Measurements from ENCODE around the gene SYNPR.

SYNPR gene

DNA sequence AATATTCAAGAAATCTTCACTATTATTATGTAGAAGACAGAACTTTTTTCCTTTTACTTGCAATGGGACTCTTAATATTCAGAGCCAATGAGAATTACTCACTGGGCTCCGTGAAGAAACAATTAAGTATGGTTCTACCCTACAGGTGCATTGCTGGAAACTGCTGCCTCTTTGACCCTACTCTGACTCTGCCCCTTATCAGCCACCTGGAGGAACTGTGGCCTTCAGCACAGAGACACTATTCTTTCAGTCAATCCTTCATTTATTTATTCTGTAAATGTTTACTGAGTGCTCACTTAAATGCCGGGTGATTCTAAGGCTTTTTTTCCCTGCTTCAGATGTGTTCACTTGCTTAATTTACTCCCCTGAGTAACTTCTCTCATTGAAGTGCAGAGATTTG is 163.2 kb downstream of the SYNPR start:
- H3K36me3 ChIP-seq (ENCODE audit: control insufficient read depth, insufficient read depth, low read length), result no peaks in the 10 kb centered on the region
- peaks cover 47% of the 10 kb centered on the region for H3K4me1 ChIP-seq (ENCODE audit: control insufficient read depth, insufficient read depth, low read length)
- no peak overlapping the region for H3K4me3 ChIP-seq (ENCODE audit: low read depth, low read length)
- H3K9me3 ChIP-seq (ENCODE audit: control insufficient read depth, insufficient read depth, low read length), result no peaks in the 10 kb centered on the region
- H3K9ac ChIP-seq (ENCODE audit: low read depth, low read length), result no peak overlapping the region
- H3K27me3 ChIP-seq (ENCODE audit: control insufficient read depth, insufficient read depth, low read length), result no peaks in the 10 kb centered on the region

DNA sequence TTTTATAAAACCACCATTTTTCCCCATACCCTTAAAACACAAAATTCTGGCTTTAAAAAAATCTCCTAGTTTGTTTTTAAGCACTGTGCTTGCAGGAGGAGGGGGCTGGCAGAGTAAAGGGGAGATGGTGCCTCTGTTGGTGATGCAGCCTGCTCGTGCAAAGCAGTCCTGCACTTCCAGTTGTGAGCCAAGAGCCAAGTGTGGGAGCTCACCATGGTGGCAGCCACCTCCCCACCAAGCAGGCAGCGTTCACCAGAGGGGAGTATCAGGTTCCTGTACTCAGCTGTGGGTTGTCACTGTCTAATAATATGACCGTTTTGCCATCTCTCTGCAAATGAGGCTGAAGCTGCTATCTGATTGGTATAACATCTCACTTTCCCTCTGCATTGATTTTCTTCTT is 164.8 kb downstream of the SYNPR start:
- Histone ChIP-seq H3K36me3 (ENCODE audit: control insufficient read depth, insufficient read depth, low read length) (no peaks in the 10 kb centered on the region), H3K27me3 (ENCODE audit: control insufficient read depth, insufficient read depth, low read length) (no peaks in the 10 kb centered on the region), H3K4me3 (ENCODE audit: low read depth, low read length) (no peak overlapping the region), H3K9ac (ENCODE audit: low read depth, low read length) (no peak overlapping the region), H3K9me3 (ENCODE audit: control insufficient read depth, insufficient read depth, low read length) (no peaks in the 10 kb centered on the region), H3K4me1 (ENCODE audit: control insufficient read depth, insufficient read depth, low read length) (peaks cover 47% of the 10 kb centered on the region)

DNA sequence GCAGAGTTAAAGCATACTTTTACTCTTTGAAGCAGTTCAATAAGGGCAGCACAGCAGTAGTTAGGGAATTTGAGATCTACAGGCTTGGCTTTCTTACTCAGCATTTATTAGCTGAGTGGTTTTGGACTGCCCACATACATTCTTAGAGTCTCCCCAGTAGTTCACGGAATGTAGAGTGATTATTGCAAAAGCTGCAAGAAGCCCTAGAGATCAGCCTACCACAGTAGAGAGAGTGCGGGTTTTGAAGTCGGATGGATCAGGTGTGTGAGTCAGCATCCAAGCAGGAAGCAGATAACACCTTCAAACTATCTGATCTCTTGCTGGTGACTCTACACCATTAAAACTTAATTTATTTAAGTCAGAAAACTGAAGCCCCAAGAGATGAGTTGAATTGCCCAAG is 171.9 kb downstream of the SYNPR start:
- no peak overlapping the region for H3K4me3 ChIP-seq (ENCODE audit: low read depth, low read length)
- no peaks in the 10 kb centered on the region for H3K9me3 ChIP-seq (ENCODE audit: control insufficient read depth, insufficient read depth, low read length)
- no peaks in the 10 kb centered on the region for H3K36me3 ChIP-seq (ENCODE audit: control insufficient read depth, insufficient read depth, low read length)
- H3K4me1 ChIP-seq (ENCODE audit: control insufficient read depth, insufficient read depth, low read length), result peaks cover 18% of the 10 kb centered on the region
- H3K9ac ChIP-seq (ENCODE audit: low read depth, low read length), result no peak overlapping the region
- H3K27me3 ChIP-seq (ENCODE audit: control insufficient read depth, insufficient read depth, low read length), result no peaks in the 10 kb centered on the region

GRCh38 chr3:63450634-63451363 is 172.7 kb downstream of the SYNPR start:
- H3K4me1 ChIP-seq (ENCODE audit: control insufficient read depth, insufficient read depth, low read length), result peaks cover 11% of the 10 kb centered on the region
- H3K9ac ChIP-seq (ENCODE audit: low read depth, low read length), result no peak overlapping the region
- H3K36me3 ChIP-seq (ENCODE audit: control insufficient read depth, insufficient read depth, low read length), result no peaks in the 10 kb centered on the region
- H3K4me3 ChIP-seq (ENCODE audit: low read depth, low read length), result no peak overlapping the region
- no peaks in the 10 kb centered on the region for H3K27me3 ChIP-seq (ENCODE audit: control insufficient read depth, insufficient read depth, low read length)
- no peaks in the 10 kb centered on the region for H3K9me3 ChIP-seq (ENCODE audit: control insufficient read depth, insufficient read depth, low read length)

- H3K36me3 ChIP-seq (ENCODE audit: control insufficient read depth, insufficient read depth, low read length), result no peaks in the 10 kb centered on the region
- no peak overlapping the region for H3K4me3 ChIP-seq (ENCODE audit: low read depth, low read length)
- H3K4me1 ChIP-seq (ENCODE audit: control insufficient read depth, insufficient read depth, low read length), result peaks cover 8% of the 10 kb centered on the region
- H3K9ac ChIP-seq (ENCODE audit: low read depth, low read length), result no peak overlapping the region
- H3K27me3 ChIP-seq (ENCODE audit: control insufficient read depth, insufficient read depth, low read length), result no peaks in the 10 kb centered on the region
- H3K9me3 ChIP-seq (ENCODE audit: control insufficient read depth, insufficient read depth, low read length), result no peaks in the 10 kb centered on the region
These were observed 178.8 kb downstream of the SYNPR start for GRCh38 chr3:63456901-63457300.

DNA sequence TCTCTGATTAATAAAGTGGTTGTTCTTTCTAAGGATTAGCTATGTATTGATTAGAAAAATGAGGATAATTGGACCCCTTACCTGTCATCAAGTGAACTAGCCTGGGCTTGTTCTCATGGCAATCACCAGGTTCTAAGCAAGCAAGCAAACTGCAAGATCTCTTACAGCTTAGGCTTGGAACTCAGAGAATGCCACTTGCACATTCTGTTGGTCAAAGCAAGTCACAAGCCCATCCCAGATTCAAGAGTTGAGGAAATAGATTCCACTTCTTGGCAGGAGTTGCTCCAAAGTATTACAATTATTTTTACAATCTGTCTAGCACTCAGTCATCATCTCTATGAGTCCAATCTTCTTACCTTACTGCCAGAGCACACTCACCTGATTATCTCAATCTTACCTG is 180.3 kb downstream of the SYNPR start:
- H3K27me3 ChIP-seq (ENCODE audit: control insufficient read depth, insufficient read depth, low read length), result no peaks in the 10 kb centered on the region
- H3K4me1 ChIP-seq (ENCODE audit: control insufficient read depth, insufficient read depth, low read length), result peaks cover 3% of the 10 kb centered on the region
- H3K9me3 ChIP-seq (ENCODE audit: control insufficient read depth, insufficient read depth, low read length), result no peaks in the 10 kb centered on the region
- no peaks in the 10 kb centered on the region for H3K36me3 ChIP-seq (ENCODE audit: control insufficient read depth, insufficient read depth, low read length)
- no peak overlapping the region for H3K4me3 ChIP-seq (ENCODE audit: low read depth, low read length)
- no peak overlapping the region for H3K9ac ChIP-seq (ENCODE audit: low read depth, low read length)

- no peak overlapping the region for H3K9ac ChIP-seq (ENCODE audit: low read depth, low read length)
- H3K4me1 ChIP-seq (ENCODE audit: control insufficient read depth, insufficient read depth, low read length), result peaks cover 5% of the 10 kb centered on the region
- no peak overlapping the region for H3K4me3 ChIP-seq (ENCODE audit: low read depth, low read length)
- H3K36me3 ChIP-seq (ENCODE audit: control insufficient read depth, insufficient read depth, low read length), result no peaks in the 10 kb centered on the region
- H3K9me3 ChIP-seq (ENCODE audit: control insufficient read depth, insufficient read depth, low read length), result no peaks in the 10 kb centered on the region
- H3K27me3 ChIP-seq (ENCODE audit: control insufficient read depth, insufficient read depth, low read length), result no peaks in the 10 kb centered on the region
These were observed 184.6 kb downstream of the SYNPR start for GRCh38 chr3:63462732-63463131.

DNA sequence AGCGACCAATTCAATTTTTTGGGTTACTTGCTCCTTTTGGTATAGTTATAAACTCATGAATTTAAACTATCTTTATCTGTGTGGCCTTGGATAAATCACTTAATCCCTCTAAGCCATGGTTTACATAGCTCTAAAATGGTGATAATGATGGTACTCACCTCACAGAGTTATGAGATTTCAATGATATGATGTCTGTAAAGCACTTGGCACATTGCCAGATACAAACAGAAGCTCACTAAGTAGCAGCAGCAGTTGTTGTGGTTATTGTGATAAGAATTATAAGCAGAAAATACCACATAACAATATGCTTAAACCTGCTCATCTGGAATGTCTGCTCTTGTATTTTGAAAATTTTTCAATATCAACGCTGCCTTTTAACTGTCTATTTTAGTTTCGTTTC is 189.3 kb downstream of the SYNPR start:
- H3K4me1 ChIP-seq (ENCODE audit: control insufficient read depth, insufficient read depth, low read length), result peaks cover 5% of the 10 kb centered on the region
- no peaks in the 10 kb centered on the region for H3K27me3 ChIP-seq (ENCODE audit: control insufficient read depth, insufficient read depth, low read length)
- H3K36me3 ChIP-seq (ENCODE audit: control insufficient read depth, insufficient read depth, low read length), result no peaks in the 10 kb centered on the region

GRCh38 chr3:63470745-63471144 is 192.6 kb downstream of the SYNPR start:
- no peak overlapping the region for H3K9ac ChIP-seq (ENCODE audit: low read depth, low read length)
- no peak overlapping the region for H3K4me3 ChIP-seq (ENCODE audit: low read depth, low read length)
- no peaks in the 10 kb centered on the region for H3K9me3 ChIP-seq (ENCODE audit: control insufficient read depth, insufficient read depth, low read length)
- H3K36me3 ChIP-seq (ENCODE audit: control insufficient read depth, insufficient read depth, low read length), result no peaks in the 10 kb centered on the region
- H3K27me3 ChIP-seq (ENCODE audit: control insufficient read depth, insufficient read depth, low read length), result no peaks in the 10 kb centered on the region
- H3K4me1 ChIP-seq (ENCODE audit: control insufficient read depth, insufficient read depth, low read length), result no peaks in the 10 kb centered on the region

More for the DNA sequence above, 189.3 kb downstream of the SYNPR start:
- Histone ChIP-seq H3K4me3 (ENCODE audit: low read depth, low read length) (no peak overlapping the region), H3K9ac (ENCODE audit: low read depth, low read length) (no peak overlapping the region), H3K9me3 (ENCODE audit: control insufficient read depth, insufficient read depth, low read length) (no peaks in the 10 kb centered on the region)

DNA sequence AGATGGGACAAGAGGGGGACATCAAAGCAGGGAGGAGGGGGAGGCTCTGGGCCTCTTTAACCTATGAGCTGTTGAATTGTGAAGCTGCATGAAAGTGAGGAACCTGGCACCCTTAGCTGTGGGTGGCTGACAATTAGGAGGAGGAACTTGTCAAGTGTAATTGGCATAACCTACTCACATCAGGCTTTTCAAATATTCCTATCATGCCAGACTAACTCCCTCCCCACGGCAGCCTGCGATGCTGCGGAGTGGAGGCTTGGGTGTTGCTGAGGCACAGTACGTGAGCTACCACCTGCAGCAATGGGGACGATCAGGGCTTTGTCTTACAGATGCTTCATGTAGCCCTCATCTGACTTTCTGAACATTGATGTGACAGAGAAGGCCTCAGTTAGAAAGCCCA is 193.7 kb downstream of the SYNPR start:
- H3K4me3 ChIP-seq (ENCODE audit: low read depth, low read length), result no peak overlapping the region
- H3K36me3 ChIP-seq (ENCODE audit: control insufficient read depth, insufficient read depth, low read length), result no peaks in the 10 kb centered on the region
- no peak overlapping the region for H3K9ac ChIP-seq (ENCODE audit: low read depth, low read length)
- H3K9me3 ChIP-seq (ENCODE audit: control insufficient read depth, insufficient read depth, low read length), result no peaks in the 10 kb centered on the region
- no peaks in the 10 kb centered on the region for H3K27me3 ChIP-seq (ENCODE audit: control insufficient read depth, insufficient read depth, low read length)
- no peaks in the 10 kb centered on the region for H3K4me1 ChIP-seq (ENCODE audit: control insufficient read depth, insufficient read depth, low read length)

- Histone ChIP-seq H3K4me3 (ENCODE audit: low read depth, low read length) (no peak overlapping the region), H3K27me3 (ENCODE audit: control insufficient read depth, insufficient read depth, low read length) (no peaks in the 10 kb centered on the region), H3K4me1 (ENCODE audit: control insufficient read depth, insufficient read depth, low read length) (no peaks in the 10 kb centered on the region), H3K9me3 (ENCODE audit: control insufficient read depth, insufficient read depth, low read length) (no peaks in the 10 kb centered on the region), H3K36me3 (ENCODE audit: control insufficient read depth, insufficient read depth, low read length) (no peaks in the 10 kb centered on the region), H3K9ac (ENCODE audit: low read depth, low read length) (no peak overlapping the region)
These were observed 195.6 kb downstream of the SYNPR start for GRCh38 chr3:63473641-63474166.

GRCh38 chr3:63474828-63475518 is 196.9 kb downstream of the SYNPR start:
- Histone ChIP-seq H3K4me1 (ENCODE audit: control insufficient read depth, insufficient read depth, low read length) (no peaks in the 10 kb centered on the region), H3K27me3 (ENCODE audit: control insufficient read depth, insufficient read depth, low read length) (no peaks in the 10 kb centered on the region), H3K36me3 (ENCODE audit: control insufficient read depth, insufficient read depth, low read length) (no peaks in the 10 kb centered on the region), H3K9ac (ENCODE audit: low read depth, low read length) (no peak overlapping the region), H3K9me3 (ENCODE audit: control insufficient read depth, insufficient read depth, low read length) (no peaks in the 10 kb centered on the region), H3K4me3 (ENCODE audit: low read depth, low read length) (no peak overlapping the region)
